Right lobe of liver (tissue), 6 donors: ENCODE data around the gene GCAT. TPM values are rescaled to one million over a fixed set of nuclear protein-coding genes. Genes with fewer than 3 reads are reported as not detected.

Source experiments
- ATAC-seq, 4 donors: fragments of 200-7000 bp; cut with Tn5 transposase; one replicate each; pipeline ENCODE4 v1.9.1; 2020; ENCODE audit warnings: mild to moderate bottlenecking in 4 of 4, moderate library complexity in 4 of 4
- DNase-seq, 3 donors: peaks; one replicate each; pipeline ENCODE4 v3.0.0-alpha.2; 2020
- H3K27ac ChIP-seq, 3 donors: fragments of 200-600 bp; one replicate each; pipeline ENCODE4 v1.8.0; 2022
- H3K27me3 ChIP-seq, 2 donors: fragments of 200-600 bp; one replicate each; pipeline ENCODE4 v1.8.0; 2022
- H3K36me3 ChIP-seq, 4 donors: fragments of 200-600 bp; sonication (generic) in 1 of 4; one replicate each; pipeline versions ENCODE4 v1.5.1 to v1.8.0; 2017 to 2022; ENCODE audit warnings: control low read depth in 1 of 4
- H3K4me1 ChIP-seq, 4 donors: fragments of 200-600 bp; sonication (generic) in 1 of 4; one replicate each; pipeline versions ENCODE4 v1.5.1 to v1.8.0; 2017 to 2022; ENCODE audit warnings: control low read depth in 1 of 4
- H3K4me3 ChIP-seq, 3 donors: fragments of 200-600 bp; one replicate each; pipeline ENCODE4 v1.8.0; 2022
- H3K9me3 ChIP-seq, 4 donors: fragments of 200-600 bp; sonication (generic) in 1 of 4; one replicate each; pipeline versions ENCODE4 v1.5.1 to v1.8.0; 2017 to 2022; ENCODE audit warnings: control low read depth in 1 of 4
- CTCF ChIP-seq, 4 donors: fragments of 200-600 bp in 3 of 4; fragments of 450-650 bp in 1 of 4; IDR thresholded peaks; one replicate each; pipeline versions ENCODE4 v1.5.1 to v1.8.0; 2016 to 2022; ENCODE audit warnings: antibody characterized with exemption in 4 of 4, mild to moderate bottlenecking in 2 of 4
- POLR2A ChIP-seq: fragments of 450-650 bp; IDR thresholded peaks from one replicate; pipeline ENCODE4 v1.6.1; 2017; ENCODE audit warnings: antibody characterized with exemption, mild to moderate bottlenecking
- WGBS: methylation state at CpG from one replicate; pipeline ENCODE4 v1.1.6; 2018; ENCODE audit warnings: low coverage, low lambda C conversion rate; ENCODE audit not compliant: insufficient coverage; ENCODE audit errors: missing lambda C conversion rate; 5-methylcytosine and 5-hydroxymethylcytosine counted together
- intact Hi-C, 2 donors: fragments of 100-400 bp; cut with DNase I; formaldehyde crosslinking; loops; one replicate each; pipeline versions ENCODE4 v1.11.2 to v1.14.1; 2022
- total RNA-seq, 6 experiments: library from RNA; depleted of rRNA in 2 of 6; stranded (reverse); fragments of >200 nt in 2 of 6; fragmentation: NEBNext Ultra II Directional in 3 of 6; extraction: Animal tissue kit (Norgen Biotek cat#: 25700) in 3 of 6; gene quantifications; one replicate each; pipeline versions ENCODE4 v1.1.0 to v1.2.4, GENCODE V29; 2016 to 2023
- donor health status: DM: no; HTN: yes; CAD: no.
- donor health status: DM: no; HTN: no; CAD: no.
- donor health status: DM: no; HTN: no; CAD: no.
- donor health status: DM: no; HTN: yes; CAD: no.
- donor health status: DM: no; HTN: yes; CAD: no.

The GCAT gene
- total RNA-seq, 6 experiments from 2014 or later: 21.9 to 43.0 (median 29.8) TPM

GRCh38 chr22:37801946-37802309, 5.8 kb upstream of the GCAT start:
- DNase-seq (no peak), ATAC-seq (peak in 1 of 4 donors; percentile 1)
- Histone ChIP-seq H3K27ac (peak overlapping the region; percentile 30 to 69 (median 67)), H3K4me1 (peaks cover 0 to 13% (median 3%) of the 10 kb centered on the region in 4 donors), H3K9me3 (no peaks in the 10 kb centered on the region), H3K36me3 (no peaks in the 10 kb centered on the region), H3K4me3 (peak overlapping the region; percentile 61 to 66 (median 66)), H3K27me3 (no peaks in the 10 kb centered on the region)
- TF ChIP-seq POLR2A (no peak), CTCF (IDR thresholded peaks at IDR 0.05) (no peak)
- intact Hi-C loops: no loop called here
- WGBS: 0% methylated on average over 5 of the region's 13 CpGs

DNA sequence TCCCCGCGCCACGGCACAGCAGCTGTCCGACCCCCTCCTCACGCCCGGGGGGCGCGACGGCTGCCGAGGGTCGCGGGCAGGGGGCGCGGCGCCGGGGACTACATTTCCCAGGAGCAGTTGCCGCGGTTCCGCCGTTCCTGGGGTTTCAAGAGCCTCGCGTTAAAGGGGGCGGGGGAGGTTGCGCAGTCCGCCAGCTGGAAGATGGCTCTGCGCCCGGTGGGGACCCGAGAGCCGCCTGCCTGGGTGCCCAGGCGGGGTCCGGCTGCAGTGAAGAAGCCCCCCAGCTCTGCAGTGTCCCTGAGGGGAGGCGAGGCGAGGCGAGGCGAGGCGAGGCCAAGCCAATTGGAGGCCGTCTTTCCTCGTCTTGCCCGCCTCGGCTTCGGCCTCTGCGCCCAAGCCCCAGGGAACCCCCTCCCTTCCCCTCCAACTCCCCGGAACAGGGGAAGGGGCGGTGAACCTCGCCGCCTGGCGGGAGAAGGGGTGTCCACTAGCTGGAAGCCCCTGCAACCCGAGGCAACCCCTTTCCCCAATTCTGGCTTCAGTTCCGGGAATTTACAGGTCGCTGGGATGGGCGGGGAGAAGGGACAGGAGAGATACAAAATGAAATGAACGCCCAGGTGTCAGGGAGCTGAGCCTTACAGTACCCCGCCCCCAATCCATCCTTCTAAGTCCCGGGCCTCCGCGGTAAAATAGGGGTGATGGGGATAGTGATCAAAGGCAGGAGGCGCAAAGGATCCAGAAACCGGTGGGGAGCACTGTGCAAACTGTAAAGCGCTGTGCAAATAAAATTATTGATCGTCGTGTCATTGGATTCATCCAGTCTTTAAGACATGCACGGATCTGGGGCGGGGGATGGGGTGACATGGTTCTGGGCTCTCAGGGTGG, 5.2 kb upstream of the GCAT start:
- H3K27ac ChIP-seq: peak overlapping the region; percentile 30 to 69 (median 67)
- whole genome bisulfite sequencing: 3% methylated on average over 54 of the region's 63 CpGs
- peak; percentile 32 to 50 (median 42) for ATAC-seq
- no peaks in the 10 kb centered on the region for H3K27me3 ChIP-seq
- no peaks in the 10 kb centered on the region for H3K9me3 ChIP-seq
- H3K4me1 ChIP-seq: peaks cover 0 to 16% (median 3%) of the 10 kb centered on the region in 4 donors
- intact Hi-C loops: no loop called here
- peak overlapping the region; percentile 61 to 66 (median 66) for H3K4me3 ChIP-seq
- TF ChIP-seq CTCF (IDR thresholded peaks at IDR 0.05): peak in 1 of 4 donors; percentile 8
- TF ChIP-seq POLR2A: no peak
- DNase-seq: peak in 2 of 3 donors; percentile 64 to 75
- H3K36me3 ChIP-seq: no peaks in the 10 kb centered on the region

DNA sequence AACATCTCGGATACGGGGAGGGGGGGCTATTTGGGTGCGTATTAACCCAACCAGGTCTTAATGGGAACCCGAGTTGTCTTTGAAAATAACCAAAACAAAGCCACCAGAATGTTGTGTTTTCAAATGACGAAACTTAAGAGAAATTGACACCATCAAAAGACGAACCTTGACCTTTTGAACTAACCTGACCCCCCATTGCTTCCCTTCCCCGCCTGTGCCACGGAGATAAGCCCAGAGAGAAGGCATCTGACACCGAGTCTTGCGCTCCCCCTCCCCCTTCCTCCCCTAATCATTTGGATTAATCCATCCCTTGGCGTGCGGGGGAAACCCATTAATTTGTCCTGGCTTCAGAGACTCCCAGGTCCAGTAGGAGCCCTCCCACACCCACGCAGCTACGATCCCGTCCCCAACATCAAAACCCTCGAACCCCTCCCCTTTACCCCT, 4.5 kb upstream of the GCAT start:
- peak overlapping the region in 2 of 3 donors; percentile 30 to 69 for H3K27ac ChIP-seq
- H3K36me3 ChIP-seq: no peaks in the 10 kb centered on the region
- TF ChIP-seq CTCF (IDR thresholded peaks at IDR 0.05): no peak
- TF ChIP-seq POLR2A: no peak
- intact Hi-C loops: no loop called here
- peaks cover 0 to 17% (median 4%) of the 10 kb centered on the region in 4 donors for H3K4me1 ChIP-seq
- H3K4me3 ChIP-seq: peak overlapping the region; percentile 61 to 66 (median 66)
- no peaks in the 10 kb centered on the region for H3K9me3 ChIP-seq
- 4% methylated on average over 12 of the region's 16 CpGs for WGBS
- peak in 3 of 4 donors; percentile 3 to 22 (median 4) for ATAC-seq
- DNase-seq: no peak
- no peaks in the 10 kb centered on the region for H3K27me3 ChIP-seq

DNA sequence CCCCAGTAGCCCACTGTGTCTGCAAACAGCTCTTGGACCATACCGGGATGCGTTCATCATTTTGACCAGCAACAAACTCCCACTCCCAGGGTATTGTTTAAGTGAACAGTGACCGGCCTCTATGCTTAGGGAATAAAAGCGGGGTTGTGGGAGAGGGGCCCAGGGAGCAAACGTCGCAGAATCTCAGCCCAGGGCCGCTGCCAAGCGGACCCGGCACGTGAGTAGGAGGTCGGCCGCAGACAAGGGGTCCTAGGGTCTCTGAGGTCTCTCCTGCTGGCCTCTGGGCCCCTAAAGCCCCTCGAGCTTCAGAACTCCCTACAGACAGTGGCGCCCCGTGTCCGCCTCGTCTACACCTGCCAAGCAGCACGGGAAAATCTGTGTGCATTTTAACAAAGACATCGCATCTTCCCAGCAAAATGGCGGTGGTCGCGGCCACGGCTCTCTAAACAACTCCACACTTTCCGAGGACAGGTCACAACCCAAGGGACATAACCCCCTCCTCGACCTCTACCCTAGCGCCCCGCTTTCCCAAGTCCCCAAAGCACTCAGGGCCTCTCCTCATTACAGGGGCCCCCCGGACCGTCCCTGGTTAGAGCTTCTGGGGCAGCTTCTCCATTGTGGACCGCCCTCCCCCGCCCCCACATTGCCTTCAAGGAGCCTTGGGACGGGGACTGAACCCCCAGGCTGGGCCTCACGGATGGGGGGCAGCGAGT, 3.9 kb upstream of the GCAT start:
- Histone ChIP-seq H3K4me3 (no peak overlapping the region), H3K27me3 (no peaks in the 10 kb centered on the region), H3K9me3 (no peaks in the 10 kb centered on the region), H3K4me1 (peaks cover 0 to 22% (median 7%) of the 10 kb centered on the region in 4 donors), H3K27ac (peak overlapping the region in 2 of 3 donors; percentile 30 to 83), H3K36me3 (no peaks in the 10 kb centered on the region)
- intact Hi-C loops: no loop called here
- DNase-seq: no peak
- 53% methylated on average over 14 of the region's 34 CpGs for WGBS
- TF ChIP-seq POLR2A (no peak), CTCF (IDR thresholded peaks at IDR 0.05) (no peak)
- no peak for ATAC-seq
